GM23248 (cell line): ENCODE results near the gene SPPL3. TPM values are rescaled to one million over a fixed set of nuclear protein-coding genes. Genes with fewer than 3 reads are reported as not detected.

Source experiments
- DNase-seq: peaks from one replicate; pipeline ENCODE4 v3.0.0-alpha.2; 2015
- H2AFZ ChIP-seq: fragments of 200-600 bp; sonication (generic); 2 replicates; pipeline ENCODE4 v1.6.1; 2016; ENCODE audit warnings: antibody characterized with exemption
- H3F3A ChIP-seq: fragments of 200-600 bp; sonication (generic); 2 replicates; pipeline ENCODE4 v1.6.1; 2016; ENCODE audit warnings: mild to moderate bottlenecking, antibody characterized with exemption, mixed run types; ENCODE audit not compliant: insufficient read depth
- H3K27ac ChIP-seq: fragments of 200-600 bp; sonication (generic); 2 replicates; pipeline ENCODE4 v1.5.1; 2016; ENCODE audit warnings: mild to moderate bottlenecking
- H3K27me3 ChIP-seq: fragments of 200-600 bp; sonication (generic); replicated peaks from 2 replicates; pipeline ENCODE4 v1.6.1; 2016; ENCODE audit warnings: mild to moderate bottlenecking; ENCODE audit not compliant: insufficient read depth
- H3K36me3 ChIP-seq: fragments of 200-600 bp; sonication (generic); 2 replicates; pipeline ENCODE4 v1.6.1; 2016; ENCODE audit warnings: low read depth, mild to moderate bottlenecking
- H3K4me1 ChIP-seq: fragments of 200-600 bp; sonication (generic); 2 replicates; pipeline ENCODE4 v1.6.1; 2016; ENCODE audit warnings: mild to moderate bottlenecking; ENCODE audit not compliant: insufficient read depth
- H3K4me2 ChIP-seq: fragments of 200-600 bp; sonication (generic); one replicate; pipeline ENCODE4 v1.6.1; 2016; ENCODE audit warnings: mild to moderate bottlenecking; ENCODE audit not compliant: unreplicated experiment
- H3K4me3 ChIP-seq: fragments of 200-600 bp; sonication (generic); 2 replicates; pipeline ENCODE4 v1.5.1; 2016; ENCODE audit warnings: mild to moderate bottlenecking
- H3K79me2 ChIP-seq: fragments of 200-600 bp; sonication (generic); 2 replicates; pipeline ENCODE4 v1.6.1; 2016; ENCODE audit warnings: mild to moderate bottlenecking; ENCODE audit not compliant: insufficient read depth
- H3K9ac ChIP-seq: fragments of 200-600 bp; sonication (generic); 2 replicates; pipeline ENCODE4 v1.6.1; 2016; ENCODE audit warnings: mild to moderate bottlenecking
- H3K9me2 ChIP-seq: fragments of 200-600 bp; sonication (generic); 2 replicates; pipeline ENCODE4 v1.6.1; 2016; ENCODE audit warnings: mixed run types, mild to moderate bottlenecking, moderate library complexity; ENCODE audit not compliant: insufficient read depth
- H3K9me3 ChIP-seq: fragments of 200-600 bp; sonication (generic); one replicate; pipeline ENCODE4 v1.6.1; 2017; ENCODE audit warnings: low read depth
- H4K20me1 ChIP-seq: fragments of 200-600 bp; sonication (generic); 2 replicates; pipeline ENCODE4 v1.6.0; 2016; ENCODE audit not compliant: insufficient read depth
- EZH2 ChIP-seq: fragments of 200-600 bp; sonication (generic); IDR thresholded peaks from 2 replicates; pipeline ENCODE4 v1.6.1; 2018; ENCODE audit warnings: antibody characterized with exemption, mild to moderate bottlenecking; ENCODE audit not compliant: insufficient read depth, poor library complexity, severe bottlenecking
- EZH2phosphoT487 ChIP-seq: fragments of 200-600 bp; sonication (generic); IDR thresholded peaks from 2 replicates; pipeline ENCODE4 v1.6.1; 2018; ENCODE audit warnings: antibody characterized with exemption, moderate library complexity, mild to moderate bottlenecking, low read depth; ENCODE audit not compliant: insufficient read depth
- WGBS, 2 experiments: methylation state at CpG; one replicate each; pipeline ENCODE4 v1.1.6; 2015 to 2017; ENCODE audit warnings: low lambda C conversion rate in 2 of 2, low coverage in 1 of 2; ENCODE audit errors: missing lambda C conversion rate in 2 of 2; 5-methylcytosine and 5-hydroxymethylcytosine counted together
- in situ Hi-C: fragments of 300-500 bp; cut with MboI; formaldehyde crosslinking; loops from 2 replicates; pipeline ENCODE4 v1.15.0; 2020
- polyA plus RNA-seq: library from polyadenylated mRNA; unstranded; fragments of >200 nt; fragmentation: Nextera tagmentation; extraction: Ambion mirVana; gene quantifications from 2 replicates; pipeline ENCODE4 v1.2.1, GENCODE V29; 2016
- total RNA-seq: library from RNA; depleted of rRNA; stranded (reverse); fragments of >200 nt; shearing (Covaris generic); gene quantifications from 2 replicates; pipeline ENCODE4 v1.2.3, GENCODE V29; 2014

Gene SPPL3
- total and polyA plus RNA-seq, 2 experiments from 2014 or later: 8.1 to 24.8 TPM

DNA sequence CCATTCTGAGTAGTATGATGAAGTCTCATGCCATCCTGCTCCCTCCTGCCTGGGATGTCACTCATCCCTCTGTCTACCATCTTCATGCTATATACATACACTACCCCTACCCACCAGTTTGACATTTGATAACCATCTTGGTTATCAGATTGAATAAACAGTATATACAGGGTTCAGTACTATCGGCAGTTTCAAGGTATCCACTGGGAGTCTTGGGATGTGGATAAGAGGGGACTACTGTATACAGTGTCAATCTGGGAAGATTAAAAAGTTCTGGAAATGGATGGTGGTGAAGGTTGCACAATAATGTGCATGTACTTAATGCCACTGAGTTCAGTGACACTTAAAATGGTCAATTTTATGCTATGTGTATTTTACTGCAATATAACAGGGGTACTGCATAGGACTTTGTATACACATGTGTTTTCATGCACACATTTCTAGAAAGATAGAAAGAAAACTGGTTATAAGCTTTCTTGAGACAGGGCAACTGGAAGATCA is 22.1 kb downstream of the SPPL3 start:
- in situ Hi-C loops: no loop called here
- WGBS, 2 experiments: 100% methylated on average over 1 of the region's 1 CpG
- no peak for TF ChIP-seq EZH2phosphoT487
- TF ChIP-seq EZH2: no peak

DNA sequence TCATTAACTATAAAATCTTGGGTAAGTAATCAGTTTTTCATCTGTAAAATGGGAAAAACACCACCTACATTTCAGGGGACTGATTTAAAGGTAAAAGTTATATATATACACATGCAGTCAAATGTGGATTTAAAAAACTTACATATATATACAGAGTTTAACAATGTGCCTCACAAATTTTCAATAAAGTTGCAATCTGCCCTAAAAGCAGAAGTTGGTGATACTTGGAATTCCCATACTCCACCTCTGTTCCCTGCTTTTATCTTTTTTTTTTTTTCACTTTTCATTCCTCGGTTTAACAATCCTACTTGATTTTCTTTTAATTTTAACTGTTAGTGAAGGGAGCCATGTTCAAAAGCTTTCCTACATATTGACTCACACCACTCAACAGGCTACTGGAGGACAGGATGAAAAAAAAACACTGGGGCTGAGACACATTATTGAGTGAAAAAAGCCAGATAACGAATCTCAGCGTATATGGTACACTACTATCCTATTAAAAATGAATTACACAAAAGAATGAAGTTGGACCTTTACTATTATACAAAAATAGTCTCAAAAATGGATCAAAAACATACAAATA is 24.3 kb downstream of the SPPL3 start:
- no peaks in the 10 kb centered on the region for H3K4me1 ChIP-seq
- no peaks in the 10 kb centered on the region for H3F3A ChIP-seq
- in situ Hi-C loops: no loop called here
- no peak for TF ChIP-seq EZH2
- no peak for TF ChIP-seq EZH2phosphoT487
- WGBS, 2 experiments: 71 to 73% methylated on average over 3 of the region's 3 CpGs
- peaks cover 87% of the 10 kb centered on the region for H3K79me2 ChIP-seq
- DNase-seq: no peak
- H3K27ac ChIP-seq: no peak overlapping the region
- no peak overlapping the region for H3K4me3 ChIP-seq
- H3K9me2 ChIP-seq: no peaks in the 10 kb centered on the region
- H3K4me2 ChIP-seq: no peak overlapping the region
- no peaks in the 10 kb centered on the region for H3K9me3 ChIP-seq
- H4K20me1 ChIP-seq: peaks cover 11% of the 10 kb centered on the region; the same call in 1 of the 2 replicates
- H3K9ac ChIP-seq: no peak overlapping the region
- H3K36me3 ChIP-seq: no peaks in the 10 kb centered on the region
- H3K27me3 ChIP-seq: no peaks in the 10 kb centered on the region
- H2AFZ ChIP-seq: no peak overlapping the region

More for the DNA sequence above, 22.1 kb downstream of the SPPL3 start:
- H3K4me1 ChIP-seq: no peaks in the 10 kb centered on the region
- DNase-seq: no peak
- no peak overlapping the region for H3K4me2 ChIP-seq
- H3K27ac ChIP-seq: no peak overlapping the region
- no peak overlapping the region for H3K9ac ChIP-seq
- no peaks in the 10 kb centered on the region for H3K27me3 ChIP-seq
- H3K36me3 ChIP-seq: no peaks in the 10 kb centered on the region
- H3K9me3 ChIP-seq: no peaks in the 10 kb centered on the region
- no peaks in the 10 kb centered on the region for H3F3A ChIP-seq
- no peak overlapping the region for H2AFZ ChIP-seq
- H3K4me3 ChIP-seq: no peak overlapping the region
- H4K20me1 ChIP-seq: peaks cover 11% of the 10 kb centered on the region; the same call in 1 of the 2 replicates
- peaks cover 89% of the 10 kb centered on the region for H3K79me2 ChIP-seq
- H3K9me2 ChIP-seq: no peaks in the 10 kb centered on the region

DNA sequence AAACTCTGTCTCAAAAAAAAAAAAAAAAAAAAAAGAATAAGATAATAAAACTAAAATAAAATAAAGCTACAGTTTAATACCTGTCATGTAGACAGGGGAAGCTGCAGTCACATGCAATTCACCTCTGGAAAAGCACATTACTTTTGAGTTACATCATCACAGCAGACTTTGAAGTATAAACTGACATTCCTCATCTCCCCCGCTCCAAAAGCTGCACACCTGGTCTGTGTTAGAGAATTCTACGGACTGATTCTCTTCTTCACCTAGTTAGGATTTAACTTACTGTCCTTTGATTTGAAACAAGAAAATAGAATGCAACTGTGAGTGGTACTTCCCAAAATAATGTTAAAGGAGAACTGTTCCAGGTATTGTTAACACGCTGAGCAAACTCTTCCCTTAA is 25.1 kb downstream of the SPPL3 start:
- H3K79me2 ChIP-seq: peaks cover 87% of the 10 kb centered on the region
- DNase-seq: no peak
- no peaks in the 10 kb centered on the region for H3K36me3 ChIP-seq
- no peaks in the 10 kb centered on the region for H3F3A ChIP-seq
- no peak for TF ChIP-seq EZH2
- no peak for TF ChIP-seq EZH2phosphoT487
- H3K9me3 ChIP-seq: no peaks in the 10 kb centered on the region
- no peaks in the 10 kb centered on the region for H3K27me3 ChIP-seq
- H3K27ac ChIP-seq: no peak overlapping the region
- no peak overlapping the region for H3K4me3 ChIP-seq
- 86 to 88% methylated on average over 3 of the region's 3 CpGs for WGBS, 2 experiments
- no peaks in the 10 kb centered on the region for H3K9me2 ChIP-seq
- no peak overlapping the region for H3K9ac ChIP-seq
- H2AFZ ChIP-seq: no peak overlapping the region
- in situ Hi-C loops: no loop called here
- H4K20me1 ChIP-seq: peaks cover 11% of the 10 kb centered on the region; the same call in 1 of the 2 replicates
- H3K4me1 ChIP-seq: no peaks in the 10 kb centered on the region
- H3K4me2 ChIP-seq: no peak overlapping the region

DNA sequence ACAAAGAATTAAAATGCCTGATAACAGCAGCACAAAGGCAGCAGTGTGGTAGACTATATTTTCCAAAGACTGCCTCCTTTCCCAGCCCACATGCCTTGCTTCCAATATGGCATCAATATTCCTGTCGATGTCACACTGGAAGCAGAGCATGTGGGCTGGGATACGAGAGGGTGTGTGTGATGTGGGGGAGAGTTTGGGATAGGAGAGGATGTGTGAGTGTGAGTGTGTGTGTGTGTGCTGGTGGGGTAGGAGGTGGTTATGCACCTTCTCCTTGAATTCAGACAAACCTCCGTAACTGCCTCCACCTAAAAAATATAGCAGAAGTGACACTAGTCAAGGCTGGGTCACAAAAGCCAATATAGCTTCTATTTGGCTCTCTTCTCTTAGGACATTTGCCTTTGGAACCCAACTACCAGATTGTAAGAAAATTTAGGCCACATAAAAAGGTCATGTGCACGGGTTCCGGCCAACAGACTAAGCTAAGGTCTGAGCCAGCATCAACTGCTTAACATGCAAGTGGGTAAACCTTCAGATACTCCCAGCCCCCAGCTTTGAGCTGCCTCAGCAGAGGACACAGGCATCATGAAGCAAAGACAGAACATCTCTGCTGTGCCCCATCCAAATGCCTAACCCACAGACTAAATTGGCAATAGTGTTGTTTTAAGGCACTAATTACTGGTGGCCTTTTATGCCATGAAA is 29.5 kb downstream of the SPPL3 start:
- DNase-seq: no peak
- no peaks in the 10 kb centered on the region for H3K4me1 ChIP-seq
- H3K27ac ChIP-seq: no peak overlapping the region
- in situ Hi-C loops: no loop called here
- H3K27me3 ChIP-seq: no peaks in the 10 kb centered on the region
- peaks cover 88% of the 10 kb centered on the region for H3K79me2 ChIP-seq
- WGBS, 2 experiments: 44 to 48% methylated on average over 5 of the region's 5 CpGs
- TF ChIP-seq EZH2phosphoT487 (no peak), EZH2 (no peak)
- no peaks in the 10 kb centered on the region for H3F3A ChIP-seq
- no peak overlapping the region for H3K4me3 ChIP-seq
- H4K20me1 ChIP-seq: 0 out of 2 replicates have a peak, but pooled peaks cover 2% of the 10 kb centered on the region
- H3K36me3 ChIP-seq: no peaks in the 10 kb centered on the region
- no peaks in the 10 kb centered on the region for H3K9me2 ChIP-seq
- H3K9ac ChIP-seq: no peak overlapping the region
- H3K4me2 ChIP-seq: no peak overlapping the region
- no peaks in the 10 kb centered on the region for H3K9me3 ChIP-seq
- H2AFZ ChIP-seq: no peak overlapping the region
